GM12878 (cell line): ENCODE data around the gene MYCBP. TPM values are rescaled to one million over a fixed set of nuclear protein-coding genes. Genes with fewer than 3 reads are reported as not detected.
"Not testable (repeated sequence)": the region's sequence is repeated elsewhere in the genome, so short reads cannot be mapped to it uniquely, and the experiment has no call there.

Experiments
- ATAC-seq: fragments of 200-7000 bp; cut with Tn5 transposase; 3 replicates; pipeline ENCODE4 v1.9.1; 2020; ENCODE audit warnings: mild to moderate bottlenecking, moderate library complexity
- BruUV-seq: library from RNA; stranded (reverse); fragments of 400-500 nt; replicated peaks from 2 replicates; lab custom pipeline; 2021; lab: Mats Ljungman, UMichigan
- CTCF ChIA-PET: fragments of 300-600 bp; sonication (Branson Sonifier 250); formaldehyde crosslinking; extraction: SDS; loops from one replicate; lab custom pipeline; 2021; ENCODE audit warnings: inconsistent platforms; lab: Yijun Ruan, JAX
- POLR2A ChIA-PET: fragments of 350-600 bp; formaldehyde crosslinking; extraction: SDS; loops from one replicate; lab custom pipeline; 2021; ENCODE audit warnings: inconsistent platforms; lab: Charles Lee
- RAD21 ChIA-PET: fragments of 300-600 bp; sonication (Branson Sonifier 250); formaldehyde crosslinking; loops from one replicate; lab custom pipeline; 2023; ENCODE audit warnings: antibody characterized with exemption; ENCODE audit not compliant: unreplicated experiment; lab: Charles Lee
- SMC1A ChIA-PET: fragments of 300-600 bp; sonication (Branson Sonifier 250); formaldehyde crosslinking; loops from one replicate; lab custom pipeline; 2023; ENCODE audit not compliant: unreplicated experiment, uncharacterized antibody; lab: Charles Lee
- DNase-seq: peaks from one replicate; pipeline ENCODE4 v3.0.0-alpha.2; 2011; ENCODE audit warnings: low read depth, low spot score
- FAIRE-seq: peaks from 3 replicates; lab custom pipeline; 2011; peaks lifted over from hg19 to GRCh38; lab: Jason Lieb, UNC
- H2AFZ ChIP-seq: 2 replicates; pipeline ENCODE4 v1.6.0; 2011; ENCODE audit warnings: low read depth, low read length, control low read depth; ENCODE audit not compliant: control insufficient read depth
- H3K27ac ChIP-seq: 2 replicates; pipeline ENCODE4 v1.5.1; 2011; ENCODE audit warnings: control low read depth; ENCODE audit not compliant: control insufficient read depth, insufficient read depth
- H3K27me3 ChIP-seq, 2 experiments: replicated peaks in 1 of 2; 2 replicates each; pipeline versions ENCODE4 v1.6.0 to v1.6.1; 2011; ENCODE audit warnings: low read length in 1 of 2; ENCODE audit not compliant: control insufficient read depth in 2 of 2, insufficient read depth in 2 of 2
- H3K36me3 ChIP-seq, 2 experiments: 2 replicates each; pipeline ENCODE4 v1.5.1; 2011; ENCODE audit warnings: low read length in 1 of 2; ENCODE audit not compliant: control insufficient read depth in 2 of 2, insufficient read depth in 2 of 2
- H3K4me1 ChIP-seq: 2 replicates; pipeline ENCODE4 v1.6.1; 2011; ENCODE audit warnings: mild to moderate bottlenecking, low read length, moderate library complexity, mixed read lengths; ENCODE audit not compliant: control insufficient read depth, insufficient read depth
- H3K4me2 ChIP-seq: 2 replicates; pipeline ENCODE4 v1.6.0; 2011; ENCODE audit warnings: control low read depth; ENCODE audit not compliant: control insufficient read depth, insufficient read depth
- H3K4me3 ChIP-seq: fragments of 200-600 bp; sonication (generic); 2 replicates; pipeline ENCODE4 v1.5.1; 2016
- H3K79me2 ChIP-seq: 2 replicates; pipeline ENCODE4 v1.6.0; 2011; ENCODE audit warnings: low read length; ENCODE audit not compliant: control insufficient read depth, insufficient read depth
- H3K9ac ChIP-seq: 2 replicates; pipeline ENCODE4 v1.8.0; 2011; ENCODE audit warnings: low read length, control low read depth, mixed read lengths; ENCODE audit not compliant: control insufficient read depth, insufficient read depth
- H3K9me3 ChIP-seq: replicated peaks from 3 replicates; pipeline ENCODE4 v1.5.1; 2011; ENCODE audit warnings: mild to moderate bottlenecking, low read length; ENCODE audit not compliant: control insufficient read depth, insufficient read depth
- H4K20me1 ChIP-seq: 2 replicates; pipeline ENCODE4 v1.6.0; 2011; ENCODE audit not compliant: control insufficient read depth, insufficient read depth
- BMI1 ChIP-seq: fragments of 450-650 bp; IDR thresholded peaks from 2 replicates; pipeline ENCODE4 v1.6.1; 2016; ENCODE audit warnings: mild to moderate bottlenecking, moderate library complexity, borderline replicate concordance
- NFIC ChIP-seq: IDR thresholded peaks from 2 replicates; pipeline ENCODE4 v1.6.1; 2012; ENCODE audit warnings: low read depth, mild to moderate bottlenecking, inconsistent platforms, low read length, moderate library complexity
- ZNF274 ChIP-seq: IDR thresholded peaks from one replicate; pipeline ENCODE4 v1.8.0; 2011; ENCODE audit not compliant: insufficient read length, insufficient read depth
- WGBS: methylation state at CpG from one replicate; pipeline ENCODE4 v1.1.6; 2016; ENCODE audit warnings: low lambda C conversion rate; ENCODE audit not compliant: insufficient replicate concordance, insufficient coverage; ENCODE audit errors: missing lambda C conversion rate; 5-methylcytosine and 5-hydroxymethylcytosine counted together
- in situ Hi-C: fragments of 300-500 bp; cut with MboI; formaldehyde crosslinking; loops from 9 replicates; pipeline ENCODE4 v1.14.3; 2018; ENCODE audit warnings: mixed read lengths
- intact Hi-C: fragments of 100-400 bp; cut with micrococcal nuclease; formaldehyde crosslinking; loops from one replicate; pipeline ENCODE4 v1.14.2; 2022; ENCODE audit not compliant: unreplicated experiment
- polyA plus RNA-seq, 11 experiments: library from polyadenylated mRNA; depleted of rRNA in 4 of 11; unstranded in 6 of 11; stranded (reverse) in 5 of 11; fragments of >200 nt; fragmentation: Nextera tagmentation in 4 of 11; fragmentation: Illumina TruSeq in 1 of 11; extraction: Ambion mirVana in 4 of 11; extraction: Trizol in 1 of 11; gene quantifications; 1 replicate in 1 of 11; 2 replicates in 10 of 11; pipeline versions ENCODE4 v1.2.1 to v1.2.3, GENCODE V29; 2011 to 2016; ENCODE audit warnings: inconsistent platforms in 2 of 11, missing spikeins in 2 of 11, low read depth in 1 of 11
- total RNA-seq, 4 experiments: library from RNA; depleted of rRNA in 3 of 4; stranded (reverse); fragments of >200 nt in 3 of 4; fragmentation: Illumina TruSeq in 1 of 4; extraction: Trizol in 1 of 4; gene quantifications; 2 replicates each; pipeline versions ENCODE4 v1.2.1 to v1.2.3, GENCODE V29; 2013 to 2021
- TF ChIP-seq, protein P1 (sequence below), 3 experiments: IDR thresholded peaks in 2 of 3; conservative IDR thresholded peaks in 1 of 3; 2 replicates each; pipeline ENCODE4 v1.5.1; 2011; ENCODE audit warnings: low read depth in 3 of 3, low read length in 3 of 3, mild to moderate bottlenecking in 3 of 3, control low read depth in 2 of 3, moderate library complexity in 2 of 3, inconsistent platforms in 1 of 3, mixed read lengths in 1 of 3; ENCODE audit not compliant: control insufficient read depth in 2 of 3, insufficient read depth in 1 of 3; ENCODE audit errors: extremely low read depth in 1 of 3

Gene MYCBP
- total and polyA plus RNA-seq, 10 of the 15 experiments (the other 5 are each of a cell fraction or from before 2014, with no cell fraction given) = 26.1 to 210 (median 43.1) TPM

- SMC1A ChIA-PET = interaction anchor here (0.6 to 1.1 kb wide), 5 partner anchors 10 to 246 kb away, joined by 3 to 6 read pairs (median 3); no protein-coding TSS in a partner anchor
- WGBS = 98% methylated on average over 3 of the region's 3 CpGs
- DNase-seq (no peak), ATAC-seq (no peak), FAIRE-seq (no peak)
- Histone ChIP-seq H3K4me2 (no peak overlapping the region), H3K79me2 (no peaks in the 10 kb centered on the region), H3K27ac (no peak overlapping the region), H3K4me1 (no peaks in the 10 kb centered on the region; the same call in 1 of the 2 replicates), H3K4me3 (no peak overlapping the region), H3K9me3 (no peaks in the 10 kb centered on the region), H2AFZ (no peak overlapping the region), H3K9ac (no peak overlapping the region), H4K20me1 (no peaks in the 10 kb centered on the region), H3K36me3 (peaks cover 2 to 8% of the 10 kb centered on the region in 2 experiments; a peak in 2 of 4 replicates), H3K27me3 (no peaks in the 10 kb centered on the region)
- CTCF ChIA-PET = interaction anchor here (1.3 to 1.9 kb wide), 4 partner anchors 10 to 246 kb away, joined by 5 to 9 read pairs (median 8); no protein-coding TSS in a partner anchor
- intact Hi-C loops (no loop called here), in situ Hi-C loops (loop anchor here (25.0 kb wide), 1 partner anchor 959 kb away; no protein-coding TSS in a partner anchor)
- no peak for TF ChIP-seq BMI1
- TF ChIP-seq, protein P1, sequence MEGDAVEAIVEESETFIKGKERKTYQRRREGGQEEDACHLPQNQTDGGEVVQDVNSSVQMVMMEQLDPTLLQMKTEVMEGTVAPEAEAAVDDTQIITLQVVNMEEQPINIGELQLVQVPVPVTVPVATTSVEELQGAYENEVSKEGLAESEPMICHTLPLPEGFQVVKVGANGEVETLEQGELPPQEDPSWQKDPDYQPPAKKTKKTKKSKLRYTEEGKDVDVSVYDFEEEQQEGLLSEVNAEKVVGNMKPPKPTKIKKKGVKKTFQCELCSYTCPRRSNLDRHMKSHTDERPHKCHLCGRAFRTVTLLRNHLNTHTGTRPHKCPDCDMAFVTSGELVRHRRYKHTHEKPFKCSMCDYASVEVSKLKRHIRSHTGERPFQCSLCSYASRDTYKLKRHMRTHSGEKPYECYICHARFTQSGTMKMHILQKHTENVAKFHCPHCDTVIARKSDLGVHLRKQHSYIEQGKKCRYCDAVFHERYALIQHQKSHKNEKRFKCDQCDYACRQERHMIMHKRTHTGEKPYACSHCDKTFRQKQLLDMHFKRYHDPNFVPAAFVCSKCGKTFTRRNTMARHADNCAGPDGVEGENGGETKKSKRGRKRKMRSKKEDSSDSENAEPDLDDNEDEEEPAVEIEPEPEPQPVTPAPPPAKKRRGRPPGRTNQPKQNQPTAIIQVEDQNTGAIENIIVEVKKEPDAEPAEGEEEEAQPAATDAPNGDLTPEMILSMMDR (IDR thresholded peaks at IDR 0.05 in 2 of 3, conservative IDR thresholded peaks at IDR 0.05 in 1 of 3; ENCODE audit: control insufficient read depth in 2 of 3, extremely low read depth in 1 of 3, insufficient read depth in 1 of 3, low read depth in 3 of 3, low read length in 3 of 3) = peak in 1 of 3 experiments; percentile 4; a peak in 1 of 6 replicates
- TF ChIP-seq NFIC = no peak
- TF ChIP-seq ZNF274 = no peak
- POLR2A ChIA-PET = no interaction called here
- RAD21 ChIA-PET = interaction anchor here (1.1 to 1.2 kb wide), 3 partner anchors 9 to 144 kb away, joined by 3 read pairs; no protein-coding TSS in a partner anchor
- no TSS peak for BruUV-seq
Observed at GRCh38 chr1:38846210-38846609, 26.9 kb downstream of the MYCBP start.

DNA sequence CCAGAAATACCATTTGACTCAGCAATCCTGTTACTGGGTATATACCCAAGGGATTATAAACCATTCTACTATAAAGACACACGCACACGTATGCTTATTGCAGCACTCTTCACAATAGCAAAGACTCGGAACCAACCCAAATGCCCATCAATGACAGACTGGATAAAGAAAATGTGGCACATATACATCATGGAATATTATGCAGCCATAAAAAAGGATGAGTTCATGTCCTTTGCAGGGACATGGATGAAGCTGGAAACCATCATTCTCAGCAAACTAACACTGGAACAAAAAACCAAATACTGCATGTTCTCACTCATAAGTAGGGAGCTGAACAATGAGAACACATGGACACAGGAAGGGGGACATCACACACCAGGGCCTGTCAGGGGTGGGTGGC, 28.1 kb downstream of the MYCBP start:
- DNase-seq, H4K20me1 ChIP-seq, H3K9ac ChIP-seq, H3K4me2 ChIP-seq, H2AFZ ChIP-seq, FAIRE-seq, H3K27me3 ChIP-seq, RAD21 ChIA-PET, H3K36me3 ChIP-seq, POLR2A ChIA-PET, H3K9me3 ChIP-seq, H3K79me2 ChIP-seq, H3K4me1 ChIP-seq, intact Hi-C loops, H3K4me3 ChIP-seq, BruUV-seq, ATAC-seq, H3K27ac ChIP-seq: not testable (repeated sequence)
- CTCF ChIA-PET = interaction anchor here (1.3 to 1.9 kb wide), 4 partner anchors 10 to 247 kb away, joined by 5 to 9 read pairs (median 8); no protein-coding TSS in a partner anchor
- SMC1A ChIA-PET = interaction anchor here (1.0 to 1.7 kb wide), 3 partner anchors 10 to 119 kb away, joined by 3 to 5 read pairs (median 3); no protein-coding TSS in a partner anchor
- in situ Hi-C loops = loop anchor here (25.0 kb wide), 1 partner anchor 958 kb away; no protein-coding TSS in a partner anchor
- 100% methylated on average over 3 of the region's 3 CpGs for WGBS
